Mononuclear cell (primary cell): ENCODE data around the gene HOXD11. TPM values are rescaled to one million over a fixed set of nuclear protein-coding genes. Genes with fewer than 3 reads are reported as not detected.

Source experiments
- H3K27me3 ChIP-seq: 2 replicates; pipeline ENCODE4 v1.6.0; 2011; ENCODE audit warnings: low read length, control low read depth; ENCODE audit not compliant: insufficient read depth
- H3K4me1 ChIP-seq: 2 replicates; pipeline ENCODE4 v1.5.1; 2011; ENCODE audit warnings: mild to moderate bottlenecking, low read length, control low read depth; ENCODE audit not compliant: insufficient read depth
- H3K4me3 ChIP-seq: 2 replicates; pipeline ENCODE4 v1.5.1; 2011; ENCODE audit warnings: mild to moderate bottlenecking, low read length, moderate library complexity
- H3K9me3 ChIP-seq: 2 replicates; pipeline ENCODE4 v1.5.1; 2011; ENCODE audit warnings: low read depth, mild to moderate bottlenecking, control low read depth, low read length
- total RNA-seq: library from RNA; depleted of rRNA; stranded (reverse); fragments of >200 nt; gene quantifications from one replicate; pipeline ENCODE4 v1.2.3, GENCODE V29; 2012

The HOXD11 gene
- total RNA-seq, 1 donor, result not detected

DNA sequence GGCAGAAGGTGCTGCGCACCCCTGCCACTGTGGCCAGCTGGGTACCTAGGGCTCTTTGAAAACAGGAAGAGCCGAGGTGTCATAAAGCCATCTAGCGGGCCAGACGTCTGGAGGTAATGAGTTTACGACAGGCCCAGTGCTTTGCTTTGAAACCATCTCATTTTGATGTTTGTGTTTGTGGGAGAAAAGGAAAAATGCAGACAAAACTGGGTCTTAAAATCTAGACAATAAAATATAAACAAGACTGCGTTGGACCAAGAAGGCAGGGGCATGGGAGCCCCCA, 18.6 kb downstream of the HOXD11 start:
- peaks cover 92% of the 10 kb centered on the region for H3K27me3 ChIP-seq
- H3K9me3 ChIP-seq, result no peaks in the 10 kb centered on the region
- no peak overlapping the region for H3K4me3 ChIP-seq
- peaks cover 32% of the 10 kb centered on the region for H3K4me1 ChIP-seq

DNA sequence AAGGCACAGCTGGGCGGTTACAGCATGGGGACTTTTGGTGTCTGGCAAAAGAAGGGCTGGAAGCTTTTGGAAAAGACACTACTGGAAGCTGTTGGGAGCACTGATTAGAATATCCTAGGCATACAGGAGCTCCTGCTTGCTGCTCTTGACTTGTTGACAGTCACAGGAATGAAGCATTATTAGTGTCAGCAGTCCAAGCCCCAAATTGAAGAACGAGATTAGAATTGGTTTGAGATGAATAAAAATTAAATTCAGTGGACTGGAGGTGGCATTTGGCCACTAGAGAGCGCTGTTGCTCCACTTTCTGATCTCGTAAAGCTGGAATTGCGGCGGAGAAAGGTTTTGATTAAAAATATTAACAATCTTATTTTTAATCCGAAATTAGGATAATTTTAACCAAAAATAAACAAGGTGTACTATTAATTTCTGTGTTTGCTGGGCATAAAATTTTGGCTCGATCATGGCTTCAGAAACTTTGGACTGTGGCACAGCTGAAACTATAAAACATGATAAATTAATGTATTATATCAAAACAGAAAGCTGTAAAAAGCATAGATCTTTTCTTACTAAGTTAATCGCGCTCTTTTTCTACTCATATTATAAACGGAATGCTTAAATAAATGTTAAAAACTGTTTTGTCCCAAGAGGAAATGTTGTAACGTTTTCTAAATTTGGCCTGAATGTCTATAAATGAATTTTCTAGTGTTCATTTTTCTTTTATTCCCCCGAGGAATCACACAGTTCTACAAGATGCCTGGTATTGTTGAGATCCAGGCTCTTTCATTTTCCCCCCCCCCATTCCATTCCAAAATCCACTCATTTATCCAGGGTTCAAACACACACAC, 20.1 kb downstream of the HOXD11 start:
- Histone ChIP-seq H3K9me3 (no peaks in the 10 kb centered on the region), H3K4me1 (peaks cover 28% of the 10 kb centered on the region), H3K4me3 (no peak overlapping the region), H3K27me3 (peaks cover 92% of the 10 kb centered on the region)

DNA sequence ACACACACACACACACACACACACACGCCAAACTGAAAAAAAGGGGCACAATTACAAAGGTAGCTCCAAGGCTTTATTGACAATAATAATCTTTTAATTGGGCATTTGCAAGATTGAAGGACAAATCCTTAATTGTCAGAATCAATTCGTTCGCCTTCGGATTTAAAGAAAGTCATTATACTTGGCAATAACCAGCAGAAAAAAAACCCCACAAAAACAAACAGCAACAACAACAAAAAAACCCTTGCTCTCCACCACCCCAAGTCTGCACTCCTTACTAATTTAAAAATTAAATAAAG, 20.6 kb downstream of the HOXD11 start:
- H3K4me1 ChIP-seq, result peaks cover 28% of the 10 kb centered on the region
- no peaks in the 10 kb centered on the region for H3K9me3 ChIP-seq
- H3K27me3 ChIP-seq, result peaks cover 92% of the 10 kb centered on the region
- H3K4me3 ChIP-seq, result no peak overlapping the region

- H3K4me3 ChIP-seq, result no peak overlapping the region
- no peaks in the 10 kb centered on the region for H3K9me3 ChIP-seq
These were observed 21.3 kb downstream of the HOXD11 start for GRCh38 chr2:176128172-176128981.

GRCh38 chr2:176128982-176129796, 22.1 kb downstream of the HOXD11 start, which contains the start of gene HOXD8:
Gene HOXD8, plus strand, starts transcription at chr2:176129705. Its CDS starts 662 bp downstream, at chr2:176130367.
- peaks cover 92% of the 10 kb centered on the region for H3K27me3 ChIP-seq
- H3K9me3 ChIP-seq, result no peaks in the 10 kb centered on the region
- peaks cover 23% of the 10 kb centered on the region for H3K4me1 ChIP-seq
- H3K4me3 ChIP-seq, result no peak within 1 kb of the TSS

More at GRCh38 chr2:176128172-176128981, 21.3 kb downstream of the HOXD11 start:
- peaks cover 92% of the 10 kb centered on the region for H3K27me3 ChIP-seq
- H3K4me1 ChIP-seq, result peaks cover 23% of the 10 kb centered on the region

DNA sequence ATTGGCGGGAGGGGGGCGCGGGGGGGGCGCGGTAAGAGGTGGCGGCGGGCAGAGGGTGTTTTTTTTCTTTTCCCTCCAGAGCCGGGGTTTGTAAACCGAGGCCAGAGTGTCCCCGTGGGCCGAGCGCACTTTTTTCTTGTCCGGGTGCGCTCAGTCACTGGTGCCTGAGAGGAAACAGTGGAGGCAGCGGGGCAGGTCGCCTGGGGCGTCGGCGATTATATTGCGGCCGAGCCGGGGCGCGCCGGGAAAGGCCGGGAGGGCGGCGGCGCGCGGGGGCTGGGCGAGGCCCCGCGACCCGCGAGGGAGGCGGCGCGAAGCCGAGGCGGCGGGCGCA, 22.7 kb downstream of the HOXD11 start:
- H3K4me1 ChIP-seq, result peaks cover 23% of the 10 kb centered on the region
- H3K4me3 ChIP-seq, result no peak overlapping the region
- peaks cover 92% of the 10 kb centered on the region for H3K27me3 ChIP-seq
- no peaks in the 10 kb centered on the region for H3K9me3 ChIP-seq

DNA sequence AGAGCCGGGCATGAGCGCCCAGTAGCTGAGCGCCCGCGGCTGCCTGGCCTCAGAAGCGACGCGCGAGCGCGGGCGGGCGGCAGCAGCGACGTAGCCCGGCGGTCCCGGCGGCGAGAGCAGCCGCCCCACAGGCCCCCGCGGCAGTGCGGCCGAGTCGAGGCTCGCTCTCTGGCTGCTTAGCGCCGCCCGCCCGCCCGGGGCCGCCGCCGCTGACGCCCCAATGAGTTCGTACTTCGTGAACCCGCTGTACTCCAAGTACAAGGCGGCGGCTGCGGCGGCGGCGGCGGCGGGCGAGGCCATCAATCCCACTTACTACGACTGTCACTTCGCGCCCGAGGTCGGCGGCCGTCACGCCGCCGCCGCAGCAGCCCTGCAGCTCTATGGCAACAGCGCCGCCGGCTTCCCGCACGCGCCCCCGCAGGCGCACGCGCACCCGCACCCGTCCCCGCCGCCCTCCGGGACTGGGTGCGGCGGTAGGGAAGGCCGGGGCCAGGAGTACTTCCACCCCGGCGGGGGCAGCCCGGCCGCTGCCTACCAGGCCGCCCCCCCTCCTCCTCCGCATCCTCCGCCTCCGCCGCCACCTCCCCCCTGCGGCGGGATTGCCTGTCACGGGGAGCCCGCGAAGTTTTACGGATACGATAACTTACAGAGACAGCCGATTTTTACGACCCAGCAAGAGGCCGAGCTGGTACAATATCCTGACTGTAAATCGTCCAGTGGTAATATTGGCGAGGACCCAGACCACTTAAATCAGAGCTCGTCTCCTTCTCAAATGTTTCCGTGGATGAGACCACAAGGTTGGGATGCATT, 23.3 kb downstream of the HOXD11 start:
- Histone ChIP-seq H3K27me3 (peaks cover 92% of the 10 kb centered on the region), H3K9me3 (no peaks in the 10 kb centered on the region), H3K4me1 (peaks cover 23% of the 10 kb centered on the region), H3K4me3 (no peak overlapping the region)

- Histone ChIP-seq H3K4me1 (peaks cover 24% of the 10 kb centered on the region), H3K4me3 (no peak overlapping the region), H3K27me3 (peaks cover 92% of the 10 kb centered on the region), H3K9me3 (no peaks in the 10 kb centered on the region)
These were observed 24.1 kb downstream of the HOXD11 start for GRCh38 chr2:176130957-176131847.

DNA sequence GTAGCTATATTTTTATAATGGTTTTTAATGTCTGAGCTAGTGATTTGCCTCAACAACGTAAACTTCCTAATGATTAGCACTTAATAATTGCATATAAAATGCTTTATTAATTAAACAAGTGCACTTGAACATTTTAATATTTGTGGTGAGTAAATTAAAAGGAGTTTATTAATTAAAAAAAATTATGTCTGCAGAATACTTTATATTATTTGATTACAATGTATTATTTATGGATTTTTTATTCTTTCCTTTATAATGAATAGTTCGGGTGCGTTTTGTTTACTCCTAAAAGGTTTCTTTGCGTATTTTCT, 24.7 kb downstream of the HOXD11 start:
- Histone ChIP-seq H3K4me3 (no peak overlapping the region), H3K4me1 (peaks cover 29% of the 10 kb centered on the region), H3K9me3 (no peaks in the 10 kb centered on the region), H3K27me3 (peaks cover 92% of the 10 kb centered on the region)

DNA sequence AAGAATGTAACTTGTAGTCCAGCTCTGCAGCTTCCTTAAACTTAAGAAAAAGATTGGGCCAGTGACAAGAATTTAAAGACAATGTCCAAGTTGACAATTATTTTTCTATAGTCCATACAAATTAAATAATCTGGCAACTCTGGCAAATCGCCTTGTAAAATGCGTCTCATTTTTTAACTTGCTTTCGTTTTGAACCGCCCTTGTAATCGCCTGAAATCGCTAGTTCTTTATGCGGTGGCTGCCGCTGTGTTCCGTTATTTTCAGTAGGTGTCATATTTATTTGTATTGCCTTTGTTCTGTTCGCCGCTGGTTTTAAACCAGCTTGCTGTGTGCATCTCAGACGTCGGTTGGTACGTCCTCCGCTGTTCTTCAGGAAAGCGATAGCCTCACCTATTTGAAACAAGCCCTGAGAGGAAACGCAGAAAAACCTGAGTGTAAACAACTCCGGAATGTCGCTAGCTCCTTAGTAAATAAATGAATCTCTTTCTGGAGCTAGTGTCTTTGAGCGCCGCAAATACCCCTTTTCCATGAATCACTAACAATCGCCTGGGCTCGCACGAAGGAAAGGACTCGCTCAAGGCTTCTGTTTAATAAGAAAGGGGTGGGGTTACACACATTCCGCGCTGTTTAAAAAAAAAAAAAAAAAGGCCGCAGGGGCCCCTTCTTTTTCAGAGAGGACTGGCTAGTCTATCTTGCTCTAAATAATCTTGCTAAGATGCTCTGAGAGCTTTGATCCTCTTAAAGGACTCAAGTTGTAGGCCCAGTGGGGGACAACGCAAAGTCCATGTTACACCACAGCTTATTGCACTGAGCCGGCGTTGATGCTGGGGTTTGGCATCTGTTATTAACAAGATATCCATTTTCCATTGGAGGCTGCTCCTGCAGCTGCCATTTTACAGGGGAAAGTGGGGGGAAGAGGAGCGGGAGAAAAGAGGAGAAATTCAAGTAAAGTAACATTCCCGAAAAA, 25.4 kb downstream of the HOXD11 start:
- peaks cover 30% of the 10 kb centered on the region for H3K4me1 ChIP-seq
- H3K27me3 ChIP-seq, result peaks cover 92% of the 10 kb centered on the region
- H3K4me3 ChIP-seq, result no peak overlapping the region
- no peaks in the 10 kb centered on the region for H3K9me3 ChIP-seq

DNA sequence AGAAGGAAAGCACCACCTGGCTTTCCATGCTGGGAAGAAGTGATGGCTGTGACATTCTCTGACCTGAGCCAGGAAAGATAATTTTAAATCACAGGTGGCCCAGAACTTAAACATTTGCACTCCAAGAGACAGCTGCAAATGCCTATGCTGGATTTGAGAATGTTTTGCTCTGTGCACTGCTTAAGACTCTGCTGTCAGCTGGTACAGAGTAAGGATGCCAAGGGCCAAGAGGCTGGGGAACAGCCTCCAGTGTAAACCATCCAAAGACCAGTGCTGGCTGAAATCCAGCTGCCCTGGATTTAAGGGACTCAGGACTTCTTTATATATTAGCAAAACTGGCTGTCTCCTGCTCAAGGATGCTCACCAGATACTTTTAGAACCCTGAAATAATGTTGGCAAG, 26.3 kb downstream of the HOXD11 start:
- H3K4me3 ChIP-seq, result no peak overlapping the region
- peaks cover 30% of the 10 kb centered on the region for H3K4me1 ChIP-seq
- H3K27me3 ChIP-seq, result peaks cover 92% of the 10 kb centered on the region
- H3K9me3 ChIP-seq, result no peaks in the 10 kb centered on the region

GRCh38 chr2:176134035-176134434, 27.0 kb downstream of the HOXD11 start:
- Histone ChIP-seq H3K4me3 (no peak overlapping the region), H3K27me3 (peaks cover 92% of the 10 kb centered on the region), H3K4me1 (peaks cover 27% of the 10 kb centered on the region), H3K9me3 (no peaks in the 10 kb centered on the region)

DNA sequence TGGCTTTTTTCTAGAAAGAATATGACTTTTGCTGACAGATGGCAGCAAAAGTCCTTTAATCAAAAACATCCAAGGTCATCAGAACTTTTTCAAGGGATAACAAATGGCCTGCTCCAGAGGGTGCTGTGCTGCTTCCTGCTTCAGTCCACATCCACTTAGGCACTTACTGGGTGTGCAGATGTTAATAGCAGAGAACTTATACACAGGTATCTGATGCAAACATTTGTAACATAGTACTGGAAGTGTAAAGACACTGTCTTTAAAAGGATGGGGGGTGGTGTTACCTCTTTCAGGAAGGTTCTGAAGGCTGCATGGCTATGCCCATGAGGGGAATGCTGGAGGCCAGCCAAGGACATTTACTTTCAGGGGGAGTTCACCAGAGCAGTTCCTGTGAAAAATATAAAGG, 28.0 kb downstream of the HOXD11 start:
- Histone ChIP-seq H3K4me3 (no peak overlapping the region), H3K27me3 (peaks cover 96% of the 10 kb centered on the region), H3K4me1 (peaks cover 23% of the 10 kb centered on the region), H3K9me3 (no peaks in the 10 kb centered on the region)
